ENCODE results near the gene RPL38.

The RPL38 gene

DNA sequence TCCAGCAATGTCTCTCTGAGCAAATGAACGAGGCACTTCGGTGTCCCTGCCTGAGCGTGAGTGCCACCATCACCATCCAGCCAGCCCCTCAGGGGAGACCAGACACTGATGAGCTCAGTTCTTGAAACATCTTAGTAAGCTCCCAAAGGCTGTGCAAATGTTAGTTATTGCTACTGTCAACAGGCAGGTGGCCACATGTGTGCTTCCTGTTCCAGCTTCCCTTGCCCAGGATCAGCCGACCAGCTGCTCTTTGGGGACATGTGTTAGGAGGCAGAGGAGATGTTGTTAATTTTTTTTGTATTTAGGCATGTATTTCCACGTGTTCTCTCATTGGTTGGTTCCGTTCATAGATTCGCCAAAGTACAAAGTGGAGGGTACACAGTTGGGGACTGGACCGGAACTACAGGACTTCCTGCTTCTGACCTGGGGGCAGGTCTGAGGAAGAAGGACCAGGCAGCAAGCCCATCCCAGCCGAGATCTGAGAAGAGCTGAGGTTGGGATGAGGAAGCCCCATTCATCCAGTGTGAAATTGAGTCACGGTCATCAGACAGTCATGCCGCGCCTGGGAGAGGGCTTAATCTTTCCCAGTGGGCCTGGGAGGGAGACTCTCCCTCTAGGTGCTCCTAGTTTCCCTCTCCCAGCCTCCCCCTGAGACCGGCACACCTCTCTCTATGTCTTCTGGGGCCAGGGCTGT lies 13.7 kb downstream of the RPL38 start:
- Histone ChIP-seq H3K9me3 (ENCODE audit: control insufficient read depth, insufficient read depth, low read length) (no peaks in the 10 kb centered on the region), H3K79me2 (ENCODE audit: control insufficient read depth, low read length) (0 out of 2 replicates have a peak, but pooled peaks cover 6% of the 10 kb centered on the region), H3K9me2 (replicated peaks; ENCODE audit: control insufficient read depth, low read length) (no peaks in the 10 kb centered on the region), H3F3A (ENCODE audit: control insufficient read depth, insufficient read depth) (peaks cover 9% of the 10 kb centered on the region), H3K4me1 (ENCODE audit: control insufficient read depth, low read length) (peaks cover 46% of the 10 kb centered on the region), H3K36me3 (ENCODE audit: control insufficient read depth, low read length) (0 out of 2 replicates have a peak, but pooled peaks cover 2% of the 10 kb centered on the region), H3K27ac (ENCODE audit: low read depth, low read length) (no peak overlapping the region), H4K20me1 (ENCODE audit: control insufficient read depth, insufficient read depth, low read depth, low read length) (no peaks in the 10 kb centered on the region; the same call in 1 of the 2 replicates), H3K27me3 (ENCODE audit: control insufficient read depth, low read length) (no peaks in the 10 kb centered on the region), H3K4me3 (ENCODE audit: low read length) (no peak overlapping the region), H3K4me2 (ENCODE audit: low read length) (no peak overlapping the region)
- TF ChIP-seq EZH2phosphoT487 (IDR thresholded peaks at IDR 0.05; ENCODE audit: borderline replicate concordance, low read length) (no peak), CTCF (IDR thresholded peaks at IDR 0.05; ENCODE audit: low read depth, low read length, poor library complexity, severe bottlenecking) (no peak)

DNA sequence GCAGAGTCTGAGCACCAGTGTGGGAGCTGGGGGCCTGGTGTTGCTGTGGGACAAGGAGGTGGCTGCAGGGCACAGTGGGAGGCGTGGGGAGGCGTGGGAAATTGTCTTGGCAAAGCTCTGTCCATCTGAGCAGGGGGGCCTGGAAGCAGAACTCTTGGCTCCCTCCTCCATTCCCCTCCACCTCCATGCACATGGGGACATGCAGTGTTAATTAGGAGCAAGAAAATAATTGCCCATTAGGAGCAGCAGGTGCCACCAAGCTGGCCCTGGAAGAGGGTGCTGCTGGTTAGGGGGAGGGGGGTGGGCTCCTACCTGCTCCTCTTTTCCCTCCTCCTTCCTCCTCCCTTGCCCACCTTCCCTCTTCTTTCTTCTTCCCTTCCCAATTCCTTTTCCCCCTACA lies 14.4 kb downstream of the RPL38 start:
- no peak overlapping the region for H3K4me2 ChIP-seq (ENCODE audit: low read length)
- no peak overlapping the region for H3K4me3 ChIP-seq (ENCODE audit: low read length)
- 0 out of 2 replicates have a peak, but pooled peaks cover 6% of the 10 kb centered on the region for H3K79me2 ChIP-seq (ENCODE audit: control insufficient read depth, low read length)
- TF ChIP-seq CTCF (IDR thresholded peaks at IDR 0.05; ENCODE audit: low read depth, low read length, poor library complexity, severe bottlenecking) (no peak), EZH2phosphoT487 (IDR thresholded peaks at IDR 0.05; ENCODE audit: borderline replicate concordance, low read length) (no peak)
- H3K36me3 ChIP-seq (ENCODE audit: control insufficient read depth, low read length) = 0 out of 2 replicates have a peak, but pooled peaks cover 2% of the 10 kb centered on the region
- no peaks in the 10 kb centered on the region for H3K9me3 ChIP-seq (ENCODE audit: control insufficient read depth, insufficient read depth, low read length)
- H3K9me2 ChIP-seq (replicated peaks; ENCODE audit: control insufficient read depth, low read length) = no peaks in the 10 kb centered on the region
- peaks cover 2% of the 10 kb centered on the region for H3F3A ChIP-seq (ENCODE audit: control insufficient read depth, insufficient read depth)
- peaks cover 39% of the 10 kb centered on the region for H3K4me1 ChIP-seq (ENCODE audit: control insufficient read depth, low read length)
- H4K20me1 ChIP-seq (ENCODE audit: control insufficient read depth, insufficient read depth, low read depth, low read length) = no peaks in the 10 kb centered on the region; the same call in 1 of the 2 replicates
- no peaks in the 10 kb centered on the region for H3K27me3 ChIP-seq (ENCODE audit: control insufficient read depth, low read length)
- H3K27ac ChIP-seq (ENCODE audit: low read depth, low read length) = no peak overlapping the region

DNA sequence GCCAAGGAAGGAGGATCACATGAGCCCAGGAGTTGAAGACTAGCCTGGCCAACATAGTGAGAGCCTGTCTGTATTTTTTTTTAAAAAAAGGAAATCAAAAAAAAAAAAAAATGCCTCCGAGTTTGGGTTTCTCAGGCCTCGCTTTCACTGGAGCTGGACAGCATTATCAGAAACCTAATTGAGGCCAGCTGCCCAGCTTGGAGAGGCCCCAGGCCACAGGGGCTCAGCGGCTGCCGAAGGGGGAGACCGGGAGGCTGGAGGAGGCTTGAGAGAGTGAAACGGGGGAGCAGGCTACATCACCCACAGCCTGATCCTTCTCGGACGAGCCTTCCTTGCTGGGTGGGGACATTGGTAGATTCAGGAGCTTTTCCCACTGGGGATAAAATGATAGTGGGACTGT lies 15.0 kb downstream of the RPL38 start:
- H3K4me3 ChIP-seq (ENCODE audit: low read length) = no peak overlapping the region
- H3K4me2 ChIP-seq (ENCODE audit: low read length) = no peak overlapping the region
- no peaks in the 10 kb centered on the region; the same call in 1 of the 2 replicates for H4K20me1 ChIP-seq (ENCODE audit: control insufficient read depth, insufficient read depth, low read depth, low read length)
- no peaks in the 10 kb centered on the region for H3K27me3 ChIP-seq (ENCODE audit: control insufficient read depth, low read length)
- no peaks in the 10 kb centered on the region for H3K9me3 ChIP-seq (ENCODE audit: control insufficient read depth, insufficient read depth, low read length)
- peaks cover 36% of the 10 kb centered on the region for H3K4me1 ChIP-seq (ENCODE audit: control insufficient read depth, low read length)
- no peaks in the 10 kb centered on the region for H3K9me2 ChIP-seq (replicated peaks; ENCODE audit: control insufficient read depth, low read length)
- H3K36me3 ChIP-seq (ENCODE audit: control insufficient read depth, low read length) = 0 out of 2 replicates have a peak, but pooled peaks cover 2% of the 10 kb centered on the region
- H3K27ac ChIP-seq (ENCODE audit: low read depth, low read length) = no peak overlapping the region
- H3F3A ChIP-seq (ENCODE audit: control insufficient read depth, insufficient read depth) = no peaks in the 10 kb centered on the region
- 0 out of 2 replicates have a peak, but pooled peaks cover 6% of the 10 kb centered on the region for H3K79me2 ChIP-seq (ENCODE audit: control insufficient read depth, low read length)
- no peak for TF ChIP-seq EZH2phosphoT487 (IDR thresholded peaks at IDR 0.05; ENCODE audit: borderline replicate concordance, low read length)
- no peak for TF ChIP-seq CTCF (IDR thresholded peaks at IDR 0.05; ENCODE audit: low read depth, low read length, poor library complexity, severe bottlenecking)

Data from DOHH2 (cell line).